CD4-positive, alpha-beta memory T cell (primary cell): ENCODE results near the gene MAGEE1. TPM values are rescaled to one million over a fixed set of nuclear protein-coding genes. Genes with fewer than 3 reads are reported as not detected.
A peak's percentile ranks its signal among the peaks of the same experiment; 100 is the strongest.

Source experiments
- CTCF ChIA-PET: fragments of 350-600 bp; sonication (Branson Sonifier 250); formaldehyde crosslinking; loops from one replicate; lab custom pipeline; 2021; ENCODE audit warnings: inconsistent platforms; ENCODE audit not compliant: partially characterized antibody; lab: Charles Lee
- POLR2A ChIA-PET: fragments of 350-600 bp; sonication (Branson Sonifier 250); formaldehyde crosslinking; loops from one replicate; lab custom pipeline; 2021; ENCODE audit not compliant: partially characterized antibody; lab: Charles Lee
- DNase-seq, 5 donors: peaks; one replicate each; pipeline versions ENCODE4 v3.0.0 to v3.0.0-alpha.2; 2020 to 2022; ENCODE audit warnings: mixed read lengths in 1 of 5
- H3K27ac ChIP-seq: one replicate; pipeline ENCODE4 v1.7.0; 2013; ENCODE audit warnings: low read depth, low read length
- H3K27me3 ChIP-seq: 2 replicates; pipeline ENCODE4 v1.7.0; 2013; ENCODE audit warnings: mild to moderate bottlenecking, low read length, moderate library complexity; ENCODE audit not compliant: insufficient read depth
- H3K36me3 ChIP-seq: 2 replicates; pipeline ENCODE4 v1.7.0; 2013; ENCODE audit warnings: mild to moderate bottlenecking, low read length, moderate library complexity; ENCODE audit not compliant: insufficient read depth
- H3K4me1 ChIP-seq: 2 replicates; pipeline ENCODE4 v1.7.0; 2013; ENCODE audit warnings: mild to moderate bottlenecking, low read length, moderate library complexity; ENCODE audit not compliant: insufficient read depth
- H3K4me3 ChIP-seq, 2 donors: one replicate each; pipeline ENCODE4 v1.7.0; 2013; ENCODE audit warnings: low read length in 2 of 2, mild to moderate bottlenecking in 1 of 2
- H3K9me3 ChIP-seq, 2 donors: one replicate each; pipeline ENCODE4 v1.7.0; 2013; ENCODE audit warnings: low read length in 2 of 2, control low read depth in 1 of 2; ENCODE audit not compliant: control insufficient read depth in 1 of 2
- H3K27ac Mint-ChIP-seq, 7 donors: one replicate each; pipeline ENCODE4 v1.8.0; 2020 to 2021; ENCODE audit warnings: mixed read lengths in 7 of 7, mild to moderate bottlenecking in 6 of 7, inconsistent platforms in 3 of 7, moderate library complexity in 3 of 7
- H3K27me3 Mint-ChIP-seq, 2 donors: one replicate each; pipeline ENCODE4 v1.8.0; 2020 to 2021; ENCODE audit warnings: mixed read lengths in 2 of 2
- H3K36me3 Mint-ChIP-seq, 2 donors: one replicate each; pipeline ENCODE4 v1.8.0; 2020 to 2021; ENCODE audit warnings: mixed read lengths in 2 of 2, inconsistent platforms in 1 of 2, mild to moderate bottlenecking in 1 of 2
- H3K4me1 Mint-ChIP-seq, 4 donors: one replicate each; pipeline ENCODE4 v1.8.0; 2020 to 2021; ENCODE audit warnings: mixed read lengths in 4 of 4, mild to moderate bottlenecking in 1 of 4
- H3K4me3 Mint-ChIP-seq, 8 donors: one replicate each; pipeline ENCODE4 v1.8.0; 2020 to 2021; ENCODE audit warnings: mixed read lengths in 8 of 8, mild to moderate bottlenecking in 7 of 8, moderate library complexity in 6 of 8, inconsistent platforms in 3 of 8
- H3K9me3 Mint-ChIP-seq, 8 donors: one replicate each; pipeline ENCODE4 v1.8.0; 2020 to 2021; ENCODE audit warnings: mixed read lengths in 8 of 8, mild to moderate bottlenecking in 5 of 8, inconsistent platforms in 3 of 8, moderate library complexity in 1 of 8
- intact Hi-C: fragments of 100-400 bp; cut with micrococcal nuclease; formaldehyde crosslinking; loops from one replicate; pipeline ENCODE4 v1.15.1; 2023
- polyA plus RNA-seq, 2 donors: library from polyadenylated mRNA; unstranded; fragments of 300-500 nt; fragmentation: Illumina TruSeq; gene quantifications; one replicate each; pipeline ENCODE4 v1.2.3, GENCODE V29; 2021
- total RNA-seq, 2 experiments: library from RNA; stranded (reverse); gene quantifications; one replicate each; pipeline ENCODE4 v1.2.3, GENCODE V29; 2021

MAGEE1 gene
- total and polyA plus RNA-seq, 4 experiments from 2014 or later = 3.6 to 11.0 (median 8.3) TPM

GRCh38 chrX:76434103-76434741 is 6.7 kb downstream of the MAGEE1 start:
- H3K36me3 Mint-ChIP-seq = no peaks in the 10 kb centered on the region
- no peaks in the 10 kb centered on the region for H3K9me3 ChIP-seq
- peak overlapping the region in 3 of 7 donors; percentile 0 to 23 (median 7) for H3K27ac Mint-ChIP-seq
- H3K4me3 ChIP-seq = no peak overlapping the region
- H3K36me3 ChIP-seq = no peaks in the 10 kb centered on the region
- peak overlapping the region in 1 of 8 donors; percentile 5 for H3K4me3 Mint-ChIP-seq
- peaks cover 25 to 53% (median 41%) of the 10 kb centered on the region in 4 donors for H3K4me1 Mint-ChIP-seq
- CTCF ChIA-PET = interaction anchor here (1.0 to 1.7 kb wide), 2 partner anchors 13 to 20 kb away, joined by 3 read pairs; no protein-coding TSS in a partner anchor
- no peak overlapping the region for H3K27ac ChIP-seq
- H3K4me1 ChIP-seq = peaks cover 21% of the 10 kb centered on the region
- DNase-seq = no peak
- intact Hi-C loops = no loop called here
- no peaks in the 10 kb centered on the region for H3K27me3 ChIP-seq
- no peaks in the 10 kb centered on the region for H3K9me3 Mint-ChIP-seq
- POLR2A ChIA-PET = no interaction called here
- H3K27me3 Mint-ChIP-seq = no peaks in the 10 kb centered on the region

- H3K27me3 Mint-ChIP-seq = no peaks in the 10 kb centered on the region
- no peak overlapping the region for H3K4me3 Mint-ChIP-seq
- Histone ChIP-seq H3K27me3 (no peaks in the 10 kb centered on the region), H3K4me1 (no peaks in the 10 kb centered on the region), H3K9me3 (no peaks in the 10 kb centered on the region), H3K36me3 (no peaks in the 10 kb centered on the region), H3K4me3 (no peak overlapping the region), H3K27ac (no peak overlapping the region)
- H3K4me1 Mint-ChIP-seq = peaks cover 5 to 12% (median 8%) of the 10 kb centered on the region in 4 donors
- POLR2A ChIA-PET = no interaction called here
- H3K36me3 Mint-ChIP-seq = peaks cover 7 to 10% of the 10 kb centered on the region in 2 donors
- no peak overlapping the region for H3K27ac Mint-ChIP-seq
- peaks cover 0 to 33% (median 25%) of the 10 kb centered on the region in 8 donors for H3K9me3 Mint-ChIP-seq
- intact Hi-C loops = no loop called here
- DNase-seq = no peak
- CTCF ChIA-PET = no interaction called here
These were observed 11.7 kb downstream of the MAGEE1 start for GRCh38 chrX:76439188-76439587.

DNA sequence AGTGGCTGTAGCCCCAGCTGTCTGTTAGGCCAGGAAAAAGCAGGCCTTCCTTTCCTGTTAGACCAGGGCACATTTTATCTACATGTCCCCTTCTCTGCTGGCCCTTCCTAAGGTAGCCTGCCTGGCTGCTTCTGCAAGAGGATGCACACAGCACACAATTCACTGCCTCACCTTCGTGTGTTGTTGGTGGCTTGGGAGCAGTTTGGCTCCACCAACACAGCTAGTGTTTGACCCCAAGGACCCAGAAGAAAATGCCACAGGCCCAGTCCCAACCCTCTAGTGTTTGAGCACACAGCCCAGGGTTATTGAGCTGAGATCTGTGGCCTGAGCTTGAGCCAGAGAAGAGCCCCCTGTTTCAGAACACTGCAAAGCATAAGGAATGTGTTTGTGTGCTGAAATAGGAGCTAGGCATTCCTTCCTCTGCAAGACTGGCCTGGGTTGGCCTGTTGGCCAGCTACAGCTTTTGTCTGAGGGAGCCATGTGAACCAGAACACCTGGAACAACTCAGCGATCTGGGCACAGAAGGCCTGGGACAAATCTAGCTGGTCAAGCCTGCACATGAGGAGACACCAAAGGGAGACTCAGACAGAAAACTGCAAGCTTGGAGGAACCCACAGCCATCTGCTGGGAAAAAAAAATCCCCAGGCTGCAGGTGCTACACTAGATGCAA is 26.4 kb downstream of the MAGEE1 start:
- Histone ChIP-seq H3K27me3 (no peaks in the 10 kb centered on the region), H3K9me3 (no peaks in the 10 kb centered on the region), H3K36me3 (no peaks in the 10 kb centered on the region), H3K4me1 (no peaks in the 10 kb centered on the region), H3K4me3 (no peak overlapping the region), H3K27ac (no peak overlapping the region)
- no peaks in the 10 kb centered on the region for H3K9me3 Mint-ChIP-seq
- POLR2A ChIA-PET = interaction anchor here (0.6 to 1.2 kb wide), 3 partner anchors 23 to 31 kb away, joined by 3 to 4 read pairs (median 3); partner anchors contain the start of gene MAGEE1
- CTCF ChIA-PET = interaction anchor here (0.7 to 4.5 kb wide), 9 partner anchors 8 to 177 kb away, joined by 3 to 54 read pairs (median 5); partner anchors contain the start of gene MAGEE1
- intact Hi-C loops = loop anchor here (1.0 kb wide), 2 partner anchors 171 to 175 kb away; no protein-coding TSS in a partner anchor
- H3K4me3 Mint-ChIP-seq = no peak overlapping the region
- DNase-seq = no peak
- no peak overlapping the region for H3K27ac Mint-ChIP-seq
- H3K27me3 Mint-ChIP-seq = no peaks in the 10 kb centered on the region
- H3K36me3 Mint-ChIP-seq = no peaks in the 10 kb centered on the region
- H3K4me1 Mint-ChIP-seq = peaks cover 4 to 11% (median 5%) of the 10 kb centered on the region in 4 donors

DNA sequence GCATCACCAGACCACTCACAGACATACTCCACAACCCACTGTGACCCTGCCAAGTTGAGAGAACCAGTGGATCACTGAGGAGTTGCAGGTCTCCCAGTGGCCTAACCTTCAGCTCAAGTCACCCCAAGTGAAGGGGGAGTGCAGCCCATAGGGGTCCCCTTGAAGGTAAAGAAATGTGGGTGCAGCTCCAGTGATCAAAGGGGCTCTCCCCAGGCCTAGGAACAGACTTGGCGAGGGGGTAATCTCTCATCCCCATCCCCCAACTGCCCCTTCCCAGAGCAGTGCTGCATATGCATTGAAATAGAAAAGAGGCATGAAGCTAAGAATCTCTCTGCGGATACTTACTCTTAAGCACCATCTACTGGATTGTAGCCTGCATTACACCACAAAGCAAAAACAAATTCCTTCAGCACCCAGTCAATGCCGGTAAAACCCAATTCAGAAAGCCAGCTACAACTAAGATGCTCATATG is 27.0 kb downstream of the MAGEE1 start:
- no peaks in the 10 kb centered on the region for H3K9me3 Mint-ChIP-seq
- CTCF ChIA-PET = interaction anchor here (0.7 to 4.5 kb wide), 10 partner anchors 9 to 177 kb away, joined by 3 to 54 read pairs (median 6); partner anchors contain the start of gene MAGEE1
- POLR2A ChIA-PET = interaction anchor here (1.1 to 1.2 kb wide), 2 partner anchors 24 to 27 kb away, joined by 3 to 4 read pairs; partner anchors contain the start of gene MAGEE1
- no peak overlapping the region for H3K4me3 ChIP-seq
- no peaks in the 10 kb centered on the region for H3K36me3 ChIP-seq
- DNase-seq = peak; percentile 16 to 42 (median 32)
- no peaks in the 10 kb centered on the region for H3K9me3 ChIP-seq
- H3K27ac Mint-ChIP-seq = no peak overlapping the region
- intact Hi-C loops = loop anchor here (1.0 kb wide), 2 partner anchors 171 to 175 kb away; no protein-coding TSS in a partner anchor
- no peaks in the 10 kb centered on the region for H3K27me3 ChIP-seq
- no peak overlapping the region for H3K4me3 Mint-ChIP-seq
- peaks cover 4 to 11% (median 5%) of the 10 kb centered on the region in 4 donors for H3K4me1 Mint-ChIP-seq
- no peaks in the 10 kb centered on the region for H3K36me3 Mint-ChIP-seq
- no peaks in the 10 kb centered on the region for H3K27me3 Mint-ChIP-seq
- no peak overlapping the region for H3K27ac ChIP-seq
- H3K4me1 ChIP-seq = no peaks in the 10 kb centered on the region

GRCh38 chrX:76477353-76477752 is 49.8 kb downstream of the MAGEE1 start:
- Histone ChIP-seq H3K4me1 (no peaks in the 10 kb centered on the region), H3K36me3 (no peaks in the 10 kb centered on the region), H3K27me3 (no peaks in the 10 kb centered on the region), H3K27ac (no peak overlapping the region), H3K9me3 (no peaks in the 10 kb centered on the region), H3K4me3 (no peak overlapping the region)
- intact Hi-C loops = no loop called here
- Mint-ChIP-seq H3K4me3 (no peak overlapping the region), H3K36me3 (no peaks in the 10 kb centered on the region), H3K27ac (no peak overlapping the region), H3K9me3 (peaks cover 0 to 27% (median 13%) of the 10 kb centered on the region in 8 donors), H3K27me3 (no peaks in the 10 kb centered on the region), H3K4me1 (peaks cover 0 to 2% (median 0%) of the 10 kb centered on the region in 4 donors)
- no peak for DNase-seq
- POLR2A ChIA-PET = no interaction called here
- CTCF ChIA-PET = no interaction called here
